Fibroblast of skin of right quadriceps (primary cell): Measurements from ENCODE around the gene DDX24.
A peak's percentile ranks its signal among the peaks of the same experiment; 100 is the strongest.

Experiments
- DNase-seq: peaks from one replicate; pipeline ENCODE4 v3.0.0-alpha.2; 2013

The DDX24 gene

GRCh38 chr14:94080621-94081385 is at the start of gene DDX24, which contains the start of gene IFI27L1:
Gene DDX24, minus strand, starts transcription at chr14:94081202. Its CDS starts 1,460 bp downstream, at chr14:94079742.
Gene IFI27L1, plus strand, starts transcription at chr14:94081310. Its CDS starts 15,628 bp downstream, at chr14:94096938.
- DNase-seq = peak; percentile 92

GRCh38 chr14:94129758-94130414 is 48.9 kb upstream of the DDX24 start:
- DNase-seq = peak; percentile 39

GRCh38 chr14:94129111-94129757 is 48.2 kb upstream of the DDX24 start, which contains the start of gene IFI27L2:
Gene IFI27L2, minus strand, starts transcription at chr14:94129604. Its CDS starts 40 bp downstream, at chr14:94129564.
- peak; percentile 84 for DNase-seq

- no peak for DNase-seq
Measured at GRCh38 chr14:94128216-94128839, 47.3 kb upstream of the DDX24 start.

- no peak for DNase-seq
Measured at GRCh38 chr14:94127330-94127729, 46.3 kb upstream of the DDX24 start.

- no peak for DNase-seq
Measured at GRCh38 chr14:94126800-94127199, 45.8 kb upstream of the DDX24 start.

- DNase-seq = no peak
Measured at GRCh38 chr14:94126419-94126677, 45.3 kb upstream of the DDX24 start.

- DNase-seq = no peak
Measured at GRCh38 chr14:94125659-94126418, 44.8 kb upstream of the DDX24 start.

- no peak for DNase-seq
Measured at GRCh38 chr14:94124582-94125377, 43.8 kb upstream of the DDX24 start.

GRCh38 chr14:94123868-94124267 is 42.9 kb upstream of the DDX24 start:
- no peak for DNase-seq

- DNase-seq = no peak
Measured at GRCh38 chr14:94123296-94123695, 42.3 kb upstream of the DDX24 start.

- no peak for DNase-seq
Measured at GRCh38 chr14:94122438-94122837, 41.4 kb upstream of the DDX24 start.

GRCh38 chr14:94121485-94121884 is 40.5 kb upstream of the DDX24 start:
- no peak for DNase-seq

GRCh38 chr14:94120667-94121340 is 39.8 kb upstream of the DDX24 start:
- peak; percentile 22 for DNase-seq

GRCh38 chr14:94119071-94119470 is 38.1 kb upstream of the DDX24 start:
- no peak for DNase-seq

GRCh38 chr14:94117856-94118255 is 36.9 kb upstream of the DDX24 start:
- no peak for DNase-seq

- DNase-seq = no peak
Measured at GRCh38 chr14:94116701-94117100, 35.7 kb upstream of the DDX24 start.

- DNase-seq = no peak
Measured at GRCh38 chr14:94115631-94116030, 34.6 kb upstream of the DDX24 start.

GRCh38 chr14:94115058-94115591 is 34.1 kb upstream of the DDX24 start:
- no peak for DNase-seq

- no peak for DNase-seq
Measured at GRCh38 chr14:94114589-94115057, 33.6 kb upstream of the DDX24 start.
